ENCODE results near the gene GYPB.
"Not testable (repeated sequence)": the region's sequence is repeated elsewhere in the genome, so short reads cannot be mapped to it uniquely, and the experiment has no call there.

DNA sequence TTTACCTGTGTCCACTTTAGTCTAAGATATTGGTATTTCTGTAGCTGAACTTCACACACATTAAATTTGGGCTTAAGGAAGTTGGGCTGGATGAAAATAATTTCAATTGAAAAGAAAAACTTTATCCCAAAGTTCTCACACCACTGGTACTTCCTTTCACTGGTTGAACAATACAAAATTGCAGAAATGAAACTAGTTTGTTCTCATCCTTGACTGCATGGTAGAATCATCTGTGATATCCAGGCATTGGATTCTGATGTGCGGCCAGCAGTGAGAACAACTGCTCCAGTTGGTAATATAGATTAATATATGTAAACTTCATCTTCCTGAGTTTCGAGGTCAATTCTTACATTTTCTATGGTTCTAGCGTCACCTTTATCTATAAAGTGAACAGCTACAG, 10.6 kb downstream of the GYPB start:
- not testable (repeated sequence) for TF ChIP-seq POLR2AphosphoS5, POLR2A (IDR thresholded peaks at IDR 0.05)
- TF ChIP-seq, protein P1, sequence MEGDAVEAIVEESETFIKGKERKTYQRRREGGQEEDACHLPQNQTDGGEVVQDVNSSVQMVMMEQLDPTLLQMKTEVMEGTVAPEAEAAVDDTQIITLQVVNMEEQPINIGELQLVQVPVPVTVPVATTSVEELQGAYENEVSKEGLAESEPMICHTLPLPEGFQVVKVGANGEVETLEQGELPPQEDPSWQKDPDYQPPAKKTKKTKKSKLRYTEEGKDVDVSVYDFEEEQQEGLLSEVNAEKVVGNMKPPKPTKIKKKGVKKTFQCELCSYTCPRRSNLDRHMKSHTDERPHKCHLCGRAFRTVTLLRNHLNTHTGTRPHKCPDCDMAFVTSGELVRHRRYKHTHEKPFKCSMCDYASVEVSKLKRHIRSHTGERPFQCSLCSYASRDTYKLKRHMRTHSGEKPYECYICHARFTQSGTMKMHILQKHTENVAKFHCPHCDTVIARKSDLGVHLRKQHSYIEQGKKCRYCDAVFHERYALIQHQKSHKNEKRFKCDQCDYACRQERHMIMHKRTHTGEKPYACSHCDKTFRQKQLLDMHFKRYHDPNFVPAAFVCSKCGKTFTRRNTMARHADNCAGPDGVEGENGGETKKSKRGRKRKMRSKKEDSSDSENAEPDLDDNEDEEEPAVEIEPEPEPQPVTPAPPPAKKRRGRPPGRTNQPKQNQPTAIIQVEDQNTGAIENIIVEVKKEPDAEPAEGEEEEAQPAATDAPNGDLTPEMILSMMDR (IDR thresholded peaks at IDR 0.05), result not testable (repeated sequence)
